ENCODE data around the gene GPBP1.
"Not testable (repeated sequence)": the region's sequence is repeated elsewhere in the genome, so short reads cannot be mapped to it uniquely, and the experiment has no call there.

The GPBP1 gene

GRCh38 chr5:57173319-57174127, at the start of gene GPBP1:
GPBP1 (plus strand) TSS chr5:57174059; CDS start chr5:57214131, 40,072 bp downstream.
- DNase-seq, result peak; percentile 97

GRCh38 chr5:57128325-57128724, 45.5 kb upstream of the GPBP1 start:
- DNase-seq, result no peak

GRCh38 chr5:57133574-57133973, 40.3 kb upstream of the GPBP1 start:
- no peak for DNase-seq

- no peak for DNase-seq
Observed at GRCh38 chr5:57137401-57137800, 36.5 kb upstream of the GPBP1 start.

GRCh38 chr5:57152316-57152715, 21.5 kb upstream of the GPBP1 start:
- no peak for DNase-seq

- no peak for DNase-seq
Observed at GRCh38 chr5:57155033-57155432, 18.8 kb upstream of the GPBP1 start.

- no peak for DNase-seq
Observed at GRCh38 chr5:57157131-57157530, 16.7 kb upstream of the GPBP1 start.

GRCh38 chr5:57157666-57158065, 16.2 kb upstream of the GPBP1 start:
- DNase-seq, result no peak

GRCh38 chr5:57163553-57164006, 10.3 kb upstream of the GPBP1 start:
- no peak for DNase-seq

- no peak for DNase-seq
Observed at GRCh38 chr5:57164124-57164523, 9.7 kb upstream of the GPBP1 start.

- not testable (repeated sequence) for DNase-seq
Observed at GRCh38 chr5:57165171-57165570, 8.7 kb upstream of the GPBP1 start.

GRCh38 chr5:57166276-57166675, 7.6 kb upstream of the GPBP1 start:
- no peak for DNase-seq

- no peak for DNase-seq
Observed at GRCh38 chr5:57167201-57167600, 6.7 kb upstream of the GPBP1 start.

- DNase-seq, result not testable (repeated sequence)
Observed at GRCh38 chr5:57170116-57170515, 3.7 kb upstream of the GPBP1 start.

GRCh38 chr5:57171816-57172465, 1.9 kb upstream of the GPBP1 start:
- no peak for DNase-seq

GRCh38 chr5:57172466-57173318, 1.2 kb upstream of the GPBP1 start:
- DNase-seq, result peak; percentile 22

- peak; percentile 35 for DNase-seq
Observed at GRCh38 chr5:57174128-57174889, 450 bp downstream of the GPBP1 start.

- DNase-seq, result no peak
Observed at GRCh38 chr5:57174890-57175510, 1.1 kb downstream of the GPBP1 start.

- peak; percentile 31 for DNase-seq
Observed at GRCh38 chr5:57175551-57176309, 1.9 kb downstream of the GPBP1 start.

GRCh38 chr5:57176350-57176857, 2.5 kb downstream of the GPBP1 start:
- no peak for DNase-seq

Measured in CD4-positive, alpha-beta T cell treated with Interleukin-6 for 4 hours (primary cell).